GM08714 (cell line): Measurements from ENCODE around the gene UBL3.

Source experiments
- H3K4me3 ChIP-seq: fragments of 200-500 bp; sonication (Bioruptor generic); 2 replicates; pipeline ENCODE4 v1.5.1; 2014; ENCODE audit warnings: mild to moderate bottlenecking, low read length, inconsistent platforms
- ZNF274 ChIP-seq: IDR thresholded peaks from 2 replicates; pipeline ENCODE4 v1.6.1; 2012; ENCODE audit warnings: mild to moderate bottlenecking, low read depth, low read length

UBL3 gene

GRCh38 chr13:29771247-29771646 is 79.2 kb downstream of the UBL3 start:
- no peak overlapping the region for H3K4me3 ChIP-seq
- no peak for TF ChIP-seq ZNF274

- no peak for TF ChIP-seq ZNF274
- H3K4me3 ChIP-seq = no peak overlapping the region
These were observed 83.4 kb downstream of the UBL3 start for GRCh38 chr13:29767006-29767405.

GRCh38 chr13:29763436-29764180 is 86.8 kb downstream of the UBL3 start:
- TF ChIP-seq ZNF274 = no peak
- H3K4me3 ChIP-seq = no peak overlapping the region

- no peak for TF ChIP-seq ZNF274
- H3K4me3 ChIP-seq = no peak overlapping the region
These were observed 88.6 kb downstream of the UBL3 start for GRCh38 chr13:29761815-29762214.

- H3K4me3 ChIP-seq = no peak overlapping the region
- no peak for TF ChIP-seq ZNF274
These were observed 89.3 kb downstream of the UBL3 start for GRCh38 chr13:29761160-29761559.

GRCh38 chr13:29760544-29760943 is 89.9 kb downstream of the UBL3 start:
- TF ChIP-seq ZNF274 = no peak
- H3K4me3 ChIP-seq = no peak overlapping the region

- no peak overlapping the region; the same call in 1 of the 2 replicates for H3K4me3 ChIP-seq
- TF ChIP-seq ZNF274 = no peak
These were observed 91.8 kb downstream of the UBL3 start for GRCh38 chr13:29758531-29759114.

GRCh38 chr13:29756506-29756905 is 93.9 kb downstream of the UBL3 start:
- H3K4me3 ChIP-seq = no peak overlapping the region
- no peak for TF ChIP-seq ZNF274

- no peak overlapping the region for H3K4me3 ChIP-seq
These were observed 96.0 kb downstream of the UBL3 start for GRCh38 chr13:29754473-29754806.

GRCh38 chr13:29753618-29754472 is 96.6 kb downstream of the UBL3 start:
- H3K4me3 ChIP-seq = no peak overlapping the region
- TF ChIP-seq ZNF274 = no peak

More at GRCh38 chr13:29754473-29754806, 96.0 kb downstream of the UBL3 start:
- TF ChIP-seq ZNF274 = no peak

- H3K4me3 ChIP-seq = no peak overlapping the region
- TF ChIP-seq ZNF274 = no peak
These were observed 98.2 kb downstream of the UBL3 start for GRCh38 chr13:29752175-29752574.

GRCh38 chr13:29750183-29750530 is 100.3 kb downstream of the UBL3 start:
- TF ChIP-seq ZNF274 = no peak
- H3K4me3 ChIP-seq = no peak overlapping the region

- TF ChIP-seq ZNF274 = no peak
These were observed 100.8 kb downstream of the UBL3 start for GRCh38 chr13:29749401-29750182.

GRCh38 chr13:29748097-29748496 is 102.3 kb downstream of the UBL3 start:
- no peak overlapping the region for H3K4me3 ChIP-seq

More at GRCh38 chr13:29749401-29750182, 100.8 kb downstream of the UBL3 start:
- no peak overlapping the region for H3K4me3 ChIP-seq

More at GRCh38 chr13:29748097-29748496, 102.3 kb downstream of the UBL3 start:
- no peak for TF ChIP-seq ZNF274
